GM18505 (cell line): Measurements from ENCODE around the gene PLCXD3.

Experiments
- ATAC-seq: cut with Tn5 transposase; IDR thresholded peaks from one replicate; pipeline ENCODE4 v1.9.1; 2021; ENCODE audit not compliant: unreplicated experiment
- POLR2A ChIP-seq: IDR thresholded peaks from 4 replicates; pipeline ENCODE4 v1.6.1; 2011; ENCODE audit warnings: borderline replicate concordance; ENCODE audit not compliant: insufficient read depth, insufficient read length; ENCODE audit errors: extremely low read depth

The PLCXD3 gene

DNA sequence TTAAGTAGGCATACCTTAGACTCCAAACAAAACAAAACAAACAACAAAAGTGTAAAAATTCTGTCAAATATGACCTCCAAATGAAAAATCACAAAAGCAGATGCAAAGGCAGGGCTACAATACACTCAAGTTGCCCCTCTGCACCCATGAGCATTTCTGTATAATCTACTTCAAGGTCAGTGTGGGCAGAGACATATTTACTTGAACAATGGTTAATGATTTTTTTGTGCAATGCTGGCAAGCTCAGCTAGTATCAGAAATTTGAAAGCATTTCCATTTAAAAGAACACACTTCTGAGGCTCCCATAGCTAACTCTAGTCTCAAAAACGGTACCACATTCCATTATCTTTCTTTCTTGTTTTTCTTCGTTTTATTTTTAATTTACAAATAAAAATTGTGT, 57.9 kb downstream of the PLCXD3 start:
- no peak for ATAC-seq
- no peak for TF ChIP-seq POLR2A

DNA sequence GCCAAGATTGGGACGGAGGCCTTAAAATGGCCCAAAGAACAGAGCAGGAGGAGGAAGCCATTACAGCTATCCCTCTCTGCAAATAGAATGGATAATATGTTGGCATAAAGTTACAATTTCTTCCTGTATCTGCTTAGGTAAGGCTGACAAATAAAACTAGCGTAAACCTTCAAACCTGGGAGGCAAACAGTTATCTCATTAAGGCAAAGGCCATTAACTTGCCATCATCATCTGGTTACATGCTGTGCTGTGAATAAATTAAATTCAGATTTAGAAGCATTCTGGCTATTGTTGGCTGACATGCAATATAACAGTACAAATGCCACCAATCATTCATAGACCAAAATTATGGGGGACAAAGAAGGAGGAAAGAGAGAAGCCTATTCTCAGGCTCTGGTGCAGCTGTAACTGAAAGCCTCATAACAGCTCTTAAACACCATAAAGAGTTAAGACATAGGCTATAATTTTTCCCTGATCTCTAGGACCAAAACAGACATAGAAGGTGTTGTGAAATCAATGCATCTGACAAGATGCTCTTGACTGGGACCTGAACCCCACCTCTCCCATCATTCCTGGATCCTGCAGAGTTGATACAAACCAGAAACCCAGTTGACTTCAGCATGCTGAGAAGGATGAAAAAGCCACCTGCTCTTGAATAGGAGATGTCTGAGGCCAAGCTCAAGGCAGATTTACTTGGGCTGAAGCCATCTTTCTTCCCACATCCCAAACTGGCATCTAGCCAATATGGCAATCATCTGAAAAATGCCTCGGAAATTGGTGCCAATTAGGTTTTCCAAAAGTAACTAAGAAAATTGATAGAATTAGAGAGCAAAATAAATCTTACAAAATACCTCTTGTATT, 62.5 kb downstream of the PLCXD3 start:
- ATAC-seq = no peak
- TF ChIP-seq POLR2A = no peak

DNA sequence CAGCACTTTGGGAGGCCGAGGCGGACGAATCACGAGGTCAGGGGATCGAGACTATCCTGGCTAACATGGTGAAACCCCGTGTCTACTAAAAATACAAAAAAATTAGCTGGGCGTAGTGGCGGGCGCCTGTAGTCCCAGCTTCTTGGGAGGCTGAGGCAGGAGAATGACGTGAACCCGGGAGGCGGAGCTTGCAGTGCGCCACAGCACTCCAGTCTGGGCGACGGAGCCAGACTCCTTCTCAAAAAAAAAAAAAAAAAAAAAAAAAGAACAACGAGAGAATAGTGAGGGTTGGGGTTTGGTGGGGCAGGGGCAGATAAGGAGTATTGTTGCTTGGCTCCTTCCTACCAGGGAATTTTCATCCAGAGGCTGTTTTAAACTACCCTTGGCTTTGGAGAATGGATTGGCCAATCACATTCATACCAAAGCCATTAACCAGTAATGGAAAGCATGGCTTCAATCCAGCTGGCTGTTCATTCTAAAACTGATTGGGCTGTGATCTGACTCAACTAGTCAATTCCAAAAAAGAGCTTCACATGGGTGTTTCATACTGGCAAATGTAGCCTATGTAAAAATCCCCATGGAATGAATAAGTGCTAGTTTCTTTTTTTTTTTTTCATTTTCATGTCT, 64.4 kb downstream of the PLCXD3 start:
- TF ChIP-seq POLR2A = no peak
- no peak for ATAC-seq

DNA sequence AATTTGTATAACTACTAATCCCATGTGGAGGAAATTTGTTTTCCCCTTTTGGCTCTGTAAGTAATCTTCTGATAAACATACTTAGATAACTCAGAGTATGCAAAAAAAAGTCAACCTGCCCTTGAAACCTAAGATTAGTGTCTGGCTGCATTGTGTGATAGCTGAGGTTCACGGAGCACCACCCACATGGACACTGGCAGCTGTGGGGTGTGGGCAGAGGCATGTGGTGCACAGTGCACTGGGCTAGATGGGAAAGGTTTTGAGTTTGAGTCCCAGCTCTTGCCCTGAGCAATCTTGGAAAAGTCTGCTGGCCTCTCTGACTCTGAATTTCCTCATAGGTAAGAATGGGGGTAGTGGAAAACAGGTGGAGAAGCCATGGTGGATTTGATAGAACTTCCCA, 75.1 kb downstream of the PLCXD3 start:
- TF ChIP-seq POLR2A = no peak
- ATAC-seq = no peak

- ATAC-seq = no peak
- TF ChIP-seq POLR2A = no peak
Observed at GRCh38 chr5:41433552-41434181, 76.7 kb downstream of the PLCXD3 start.

- no peak for ATAC-seq
- TF ChIP-seq POLR2A = no peak
Observed at GRCh38 chr5:41432481-41433253, 77.7 kb downstream of the PLCXD3 start.

GRCh38 chr5:41427505-41427904, 82.9 kb downstream of the PLCXD3 start:
- no peak for ATAC-seq
- no peak for TF ChIP-seq POLR2A

- ATAC-seq = no peak
- TF ChIP-seq POLR2A = no peak
Observed at GRCh38 chr5:41425736-41426135, 84.7 kb downstream of the PLCXD3 start.

DNA sequence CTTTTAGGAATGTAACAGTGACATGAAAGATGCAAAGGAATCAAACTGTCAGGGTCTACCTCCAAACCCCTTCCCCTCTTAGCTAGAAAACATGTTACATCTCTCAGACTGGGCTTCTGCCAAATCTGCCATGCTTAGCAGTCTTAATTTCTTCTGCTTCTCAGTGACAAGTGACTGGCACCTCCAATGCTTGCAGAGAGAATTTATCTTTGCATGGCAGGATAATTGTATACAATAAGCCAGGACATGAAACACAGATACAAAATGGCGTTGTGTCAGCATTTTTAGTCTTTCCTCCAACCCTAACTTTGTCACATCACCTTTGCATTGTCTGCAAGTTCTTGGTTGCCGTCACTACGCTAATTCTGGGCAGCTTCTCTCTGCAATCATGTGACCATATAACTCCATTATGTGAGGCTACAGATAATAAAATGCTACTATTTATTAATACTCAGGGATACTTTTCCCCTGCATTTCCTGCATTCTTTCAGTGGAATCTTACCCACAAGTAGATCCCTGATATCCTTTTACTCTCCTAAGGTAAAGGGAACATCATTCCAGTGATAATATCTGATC, 89.8 kb downstream of the PLCXD3 start:
- no peak for ATAC-seq
- no peak for TF ChIP-seq POLR2A

GRCh38 chr5:41418220-41419031, 92.0 kb downstream of the PLCXD3 start:
- TF ChIP-seq POLR2A = no peak
- ATAC-seq = no peak

- no peak for ATAC-seq
- no peak for TF ChIP-seq POLR2A
Observed at GRCh38 chr5:41416336-41416735, 94.1 kb downstream of the PLCXD3 start.

- no peak for TF ChIP-seq POLR2A
- no peak for ATAC-seq
Observed at GRCh38 chr5:41415242-41415641, 95.2 kb downstream of the PLCXD3 start.

DNA sequence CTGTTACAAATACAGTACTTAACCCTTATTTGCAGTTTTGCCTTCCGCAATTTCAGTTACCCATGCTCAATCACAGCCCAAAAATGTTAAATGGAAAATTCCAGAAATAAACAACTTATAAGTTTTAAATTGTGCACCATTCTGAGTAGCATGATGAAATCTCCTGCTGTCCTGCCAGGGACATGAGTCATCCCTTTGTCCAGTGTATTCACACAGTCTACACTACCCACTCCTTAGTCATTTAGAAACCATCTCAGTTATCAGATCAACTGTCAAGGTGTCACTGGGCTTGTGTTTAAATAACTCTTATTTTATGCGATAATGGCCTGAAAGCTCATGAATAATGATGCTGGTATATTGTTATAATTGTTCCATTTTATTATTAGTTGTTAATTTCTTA, 95.8 kb downstream of the PLCXD3 start:
- TF ChIP-seq POLR2A = no peak
- ATAC-seq = peak; percentile 68

GRCh38 chr5:41413074-41413473, 97.3 kb downstream of the PLCXD3 start:
- no peak for ATAC-seq
- TF ChIP-seq POLR2A = no peak
